ENCODE data around the gene SCYL2.
"Not testable (repeated sequence)": the region's sequence is repeated elsewhere in the genome, so short reads cannot be mapped to it uniquely, and the experiment has no call there.

SCYL2 gene

GRCh38 chr12:100265107-100265506, 1.9 kb upstream of the SCYL2 start:
- DNase-seq: not testable (repeated sequence)

- DNase-seq: peak in 1 of 6 experiments; percentile 0
Measured at GRCh38 chr12:100265732-100266584, 1.0 kb upstream of the SCYL2 start.

GRCh38 chr12:100266585-100266834, 467 bp upstream of the SCYL2 start:
- no peak for DNase-seq

- DNase-seq: peak; percentile 1 to 58 (median 23)
Measured at GRCh38 chr12:100267603-100268281, 765 bp downstream of the SCYL2 start.

- no peak for DNase-seq
Measured at GRCh38 chr12:100268835-100269564, 2.0 kb downstream of the SCYL2 start.

GRCh38 chr12:100273782-100274181, 6.8 kb downstream of the SCYL2 start:
- no peak for DNase-seq

GRCh38 chr12:100274291-100274690, 7.3 kb downstream of the SCYL2 start:
- no peak for DNase-seq

- DNase-seq: no peak
Measured at GRCh38 chr12:100279159-100279558, 12.2 kb downstream of the SCYL2 start.

GRCh38 chr12:100279607-100280244, 12.7 kb downstream of the SCYL2 start:
- DNase-seq: no peak

GRCh38 chr12:100284556-100284955, 17.6 kb downstream of the SCYL2 start:
- DNase-seq: not testable (repeated sequence)

- DNase-seq: no peak
Measured at GRCh38 chr12:100289038-100289437, 22.1 kb downstream of the SCYL2 start.

GRCh38 chr12:100290016-100290415, 23.0 kb downstream of the SCYL2 start:
- DNase-seq: no peak

GRCh38 chr12:100293017-100293416, 26.0 kb downstream of the SCYL2 start:
- DNase-seq: no peak

- not testable (repeated sequence) for DNase-seq
Measured at GRCh38 chr12:100294366-100294765, 27.4 kb downstream of the SCYL2 start.

GRCh38 chr12:100295764-100296555, 29.0 kb downstream of the SCYL2 start:
- no peak for DNase-seq

GRCh38 chr12:100302081-100302480, 35.1 kb downstream of the SCYL2 start:
- no peak for DNase-seq

- no peak for DNase-seq
Measured at GRCh38 chr12:100303831-100304230, 36.9 kb downstream of the SCYL2 start.

- not testable (repeated sequence) for DNase-seq
Measured at GRCh38 chr12:100304334-100304733, 37.4 kb downstream of the SCYL2 start.

- DNase-seq: not testable (repeated sequence)
Measured at GRCh38 chr12:100308138-100308537, 41.2 kb downstream of the SCYL2 start.

GRCh38 chr12:100311317-100311716, 44.3 kb downstream of the SCYL2 start:
- no peak for DNase-seq

- DNase-seq: no peak
Measured at GRCh38 chr12:100317371-100317770, 50.4 kb downstream of the SCYL2 start.

GRCh38 chr12:100324498-100324897, 57.5 kb downstream of the SCYL2 start:
- no peak for DNase-seq
